RWPE2 (cell line): ENCODE results near the gene AQP2.

ENCODE experiments used
- ATAC-seq: fragments of 200-7000 bp; cut with Tn5 transposase; 3 replicates; pipeline ENCODE4 v1.9.1; 2021; ENCODE audit warnings: low read depth
- DNase-seq: peaks from one replicate; pipeline ENCODE4 v3.0.0-alpha.2; 2020; ENCODE audit warnings: low spot score
- H3K27ac ChIP-seq: fragments of 450-650 bp; 2 replicates; pipeline ENCODE4 v1.5.1; 2017; ENCODE audit warnings: mild to moderate bottlenecking; ENCODE audit not compliant: poor library complexity, severe bottlenecking
- H3K27me3 ChIP-seq: fragments of 250-450 bp; sonication (Bioruptor Pico); 2 replicates; pipeline ENCODE4 v1.5.1; 2021; ENCODE audit warnings: mild to moderate bottlenecking, moderate library complexity; ENCODE audit not compliant: insufficient read depth, poor library complexity, severe bottlenecking
- H3K36me3 ChIP-seq: fragments of 250-450 bp; sonication (Bioruptor Pico); 2 replicates; pipeline ENCODE4 v1.5.1; 2020; ENCODE audit warnings: low read depth, mild to moderate bottlenecking, moderate library complexity
- H3K4me1 ChIP-seq: fragments of 250-450 bp; sonication (Bioruptor Pico); 2 replicates; pipeline ENCODE4 v1.5.1; 2021; ENCODE audit warnings: mild to moderate bottlenecking, moderate library complexity; ENCODE audit not compliant: insufficient read depth, poor library complexity, severe bottlenecking
- H3K4me3 ChIP-seq: fragments of 250-450 bp; sonication (Bioruptor Pico); 2 replicates; pipeline ENCODE4 v1.5.1; 2021; ENCODE audit warnings: mild to moderate bottlenecking, moderate library complexity; ENCODE audit not compliant: severe bottlenecking
- H3K9me3 ChIP-seq: fragments of 250-450 bp; sonication (Bioruptor Pico); 2 replicates; pipeline ENCODE4 v1.5.1; 2021; ENCODE audit warnings: mild to moderate bottlenecking, moderate library complexity; ENCODE audit not compliant: severe bottlenecking
- CTCF ChIP-seq: fragments of 450-650 bp; IDR thresholded peaks from one replicate; pipeline ENCODE4 v1.5.1; 2017; ENCODE audit warnings: mild to moderate bottlenecking, moderate library complexity; ENCODE audit not compliant: poor library complexity, severe bottlenecking

Gene AQP2

GRCh38 chr12:49952391-49953055 lies 2.0 kb downstream of the AQP2 start:
- Histone ChIP-seq H3K9me3 (no peaks in the 10 kb centered on the region), H3K27ac (no peak overlapping the region), H3K36me3 (no peaks in the 10 kb centered on the region), H3K4me1 (no peaks in the 10 kb centered on the region), H3K4me3 (no peak overlapping the region), H3K27me3 (no peaks in the 10 kb centered on the region)
- no peak for ATAC-seq
- TF ChIP-seq CTCF = no peak
- DNase-seq = peak; percentile 19

- no peak overlapping the region for H3K27ac ChIP-seq
- no peak overlapping the region for H3K4me3 ChIP-seq
These were observed 2.6 kb downstream of the AQP2 start for GRCh38 chr12:49953151-49953550.

GRCh38 chr12:49953961-49954846 lies 3.7 kb downstream of the AQP2 start:
- Histone ChIP-seq H3K9me3 (no peaks in the 10 kb centered on the region), H3K27ac (no peak overlapping the region), H3K4me3 (no peak overlapping the region), H3K4me1 (peaks cover under 1% of the 10 kb centered on the region), H3K36me3 (no peaks in the 10 kb centered on the region), H3K27me3 (no peaks in the 10 kb centered on the region)
- DNase-seq (peak; percentile 38), ATAC-seq (no peak)
- no peak for TF ChIP-seq CTCF

More at GRCh38 chr12:49953151-49953550, 2.6 kb downstream of the AQP2 start:
- H3K27me3 ChIP-seq = no peaks in the 10 kb centered on the region
- H3K4me1 ChIP-seq = no peaks in the 10 kb centered on the region
- peak; percentile 36 for DNase-seq
- ATAC-seq = no peak; the same call in 2 of the 3 replicates
- no peak for TF ChIP-seq CTCF
- no peaks in the 10 kb centered on the region for H3K36me3 ChIP-seq
- H3K9me3 ChIP-seq = no peaks in the 10 kb centered on the region

- no peak for TF ChIP-seq CTCF
- Histone ChIP-seq H3K4me3 (no peak overlapping the region), H3K4me1 (peaks cover 9% of the 10 kb centered on the region), H3K36me3 (no peaks in the 10 kb centered on the region), H3K27ac (no peak overlapping the region), H3K27me3 (no peaks in the 10 kb centered on the region), H3K9me3 (no peaks in the 10 kb centered on the region)
- no peak for ATAC-seq
- peak; percentile 44 for DNase-seq
These were observed 4.6 kb downstream of the AQP2 start for GRCh38 chr12:49954863-49955830.
